Stimulated activated CD8-positive, alpha-beta memory T cell treated with anti-CD3 and anti-CD28 coated beads, Interleukin-15, amount 100 ng/mL, for 1 hour (primary cell): ENCODE data around the gene ITIH1.

ENCODE experiments used
- DNase-seq: peaks from one replicate; pipeline ENCODE4 v3.0.0-alpha.2; 2020; ENCODE audit warnings: low read depth

Gene ITIH1

DNA sequence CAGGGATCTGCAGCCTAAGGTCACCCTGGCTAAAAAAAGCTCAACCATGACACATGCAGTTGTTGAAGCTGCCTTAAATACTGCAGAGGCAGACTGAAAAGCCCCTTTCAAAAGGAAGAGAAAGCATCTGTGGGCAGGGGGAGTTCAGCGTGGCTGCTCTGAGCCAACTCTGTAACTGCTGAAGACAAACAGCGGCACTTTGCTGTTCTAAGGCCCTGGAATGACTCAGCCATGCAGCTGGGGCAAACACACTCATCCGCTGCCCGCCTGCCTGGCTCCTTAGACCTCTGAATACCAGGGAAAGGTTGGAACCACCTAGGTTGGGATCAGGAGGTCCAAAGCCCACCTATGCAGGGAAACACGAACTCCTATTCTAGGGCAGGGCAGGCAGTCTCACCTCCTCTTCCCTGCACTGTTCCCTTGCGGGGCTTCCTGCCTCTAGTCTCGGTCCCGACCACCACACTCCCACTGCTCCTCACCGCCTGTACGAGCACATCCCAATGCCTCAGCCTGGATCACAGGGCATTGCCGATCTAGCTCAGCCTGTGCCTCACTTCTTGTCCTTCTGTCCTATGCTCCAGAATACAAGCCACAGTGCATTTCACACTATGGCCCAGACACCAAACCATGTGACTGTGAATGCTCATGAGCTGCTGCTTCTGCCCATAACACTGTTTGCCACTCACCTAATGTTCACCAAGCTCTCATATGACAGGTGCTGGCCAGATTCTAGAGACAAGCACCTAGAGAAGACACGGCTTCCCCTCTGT is 64.0 kb downstream of the ITIH1 start:
- no peak for DNase-seq
